PC-9 (cell line): Measurements from ENCODE around the gene AUTS2. TPM values are rescaled to one million over a fixed set of nuclear protein-coding genes. Genes with fewer than 3 reads are reported as not detected.
A peak's percentile ranks its signal among the peaks of the same experiment; 100 is the strongest.

ENCODE experiments used
- BruUV-seq: library from RNA; stranded (reverse); fragments of 400-500 nt; replicated peaks from 2 replicates; lab custom pipeline; 2021; lab: Mats Ljungman, UMichigan
- CTCF ChIA-PET: fragments of 300-600 bp; sonication (Branson Sonifier 250); formaldehyde crosslinking; loops from one replicate; lab custom pipeline; 2022; ENCODE audit warnings: antibody characterized with exemption; lab: Charles Lee
- POLR2A ChIA-PET: fragments of 300-600 bp; sonication (Branson Sonifier 250); formaldehyde crosslinking; loops from one replicate; lab custom pipeline; 2022; ENCODE audit warnings: antibody characterized with exemption; ENCODE audit not compliant: unreplicated experiment; lab: Charles Lee
- DNase-seq, 2 experiments: peaks; one replicate each; pipeline versions ENCODE4 v3.0.0 to v3.0.0-alpha.2; 2015 to 2022; ENCODE audit warnings: mixed read lengths in 1 of 2
- H2AFZ ChIP-seq: fragments of 200-600 bp; sonication (generic); 2 replicates; pipeline ENCODE4 v1.8.1; 2017; ENCODE audit warnings: antibody characterized with exemption
- H3F3A ChIP-seq: fragments of 200-600 bp; sonication (generic); 2 replicates; pipeline ENCODE4 v1.8.1; 2017; ENCODE audit warnings: antibody characterized with exemption, mild to moderate bottlenecking, low read depth; ENCODE audit not compliant: insufficient read depth
- H3K27ac ChIP-seq: fragments of 200-600 bp; sonication (generic); 2 replicates; pipeline ENCODE4 v1.6.1; 2016; ENCODE audit warnings: mixed run types
- H3K27me3 ChIP-seq: fragments of 200-600 bp; sonication (generic); 2 replicates; pipeline ENCODE4 v1.6.1; 2016; ENCODE audit warnings: low read depth, mixed run types; ENCODE audit not compliant: insufficient read depth
- H3K36me3 ChIP-seq: fragments of 200-600 bp; sonication (generic); 2 replicates; pipeline ENCODE4 v1.6.1; 2016; ENCODE audit warnings: low read depth, mixed run types
- H3K4me1 ChIP-seq: fragments of 200-600 bp; sonication (generic); replicated peaks from 2 replicates; pipeline ENCODE4 v1.6.1; 2016; ENCODE audit warnings: mixed run types; ENCODE audit not compliant: insufficient read depth
- H3K4me2 ChIP-seq: fragments of 200-600 bp; sonication (generic); 2 replicates; pipeline ENCODE4 v1.6.1; 2017; ENCODE audit warnings: mixed run types
- H3K4me3 ChIP-seq: fragments of 200-600 bp; sonication (generic); 2 replicates; pipeline ENCODE4 v1.6.1; 2016; ENCODE audit warnings: mixed run types
- H3K79me2 ChIP-seq: fragments of 200-600 bp; sonication (generic); 2 replicates; pipeline ENCODE4 v1.6.1; 2017; ENCODE audit warnings: low read depth, mixed run types
- H3K9me2 ChIP-seq: fragments of 200-600 bp; sonication (generic); 2 replicates; pipeline ENCODE4 v1.8.1; 2017; ENCODE audit warnings: mild to moderate bottlenecking; ENCODE audit not compliant: insufficient read depth
- H3K9me3 ChIP-seq: fragments of 200-600 bp; sonication (generic); 2 replicates; pipeline ENCODE4 v1.8.1; 2016; ENCODE audit warnings: low read depth; ENCODE audit not compliant: insufficient read depth
- H4K20me1 ChIP-seq: fragments of 200-600 bp; sonication (generic); 2 replicates; pipeline ENCODE4 v1.8.1; 2017; ENCODE audit not compliant: insufficient read depth
- CTCF ChIP-seq: fragments of 200-600 bp; sonication (generic); conservative IDR thresholded peaks from 2 replicates; pipeline ENCODE4 v1.6.1; 2017; ENCODE audit warnings: mixed run types, antibody characterized with exemption, mild to moderate bottlenecking, moderate library complexity
- EZH2 ChIP-seq: fragments of 200-600 bp; sonication (generic); IDR thresholded peaks from 2 replicates; pipeline ENCODE4 v1.8.0; 2017; ENCODE audit warnings: antibody characterized with exemption, low read depth
- intact Hi-C: fragments of 100-400 bp; cut with micrococcal nuclease; formaldehyde crosslinking; loops from one replicate; pipeline ENCODE4 v1.10.0; 2022; ENCODE audit not compliant: unreplicated experiment
- total RNA-seq: library from RNA; stranded (reverse); gene quantifications from 2 replicates; pipeline ENCODE4 v1.2.3, GENCODE V29; 2021

Gene AUTS2
- total RNA-seq, 1 experiment from 2014 or later: not detected

- ChIA-PET POLR2A (no interaction called here), CTCF (no interaction called here)
- Histone ChIP-seq H3K4me2 (no peak overlapping the region), H2AFZ (no peak overlapping the region), H3F3A (no peaks in the 10 kb centered on the region), H3K27me3 (no peaks in the 10 kb centered on the region), H3K27ac (no peak overlapping the region), H3K79me2 (no peaks in the 10 kb centered on the region), H3K4me3 (no peak overlapping the region), H3K9me3 (no peaks in the 10 kb centered on the region), H3K4me1 (peaks cover 15% of the 10 kb centered on the region), H3K9me2 (no peaks in the 10 kb centered on the region), H3K36me3 (no peaks in the 10 kb centered on the region), H4K20me1 (no peaks in the 10 kb centered on the region)
- no TSS peak for BruUV-seq
- DNase-seq: no peak
- TF ChIP-seq CTCF (no peak), EZH2 (no peak)
- intact Hi-C loops: no loop called here
Measured at GRCh38 chr7:69796416-69796815, 198.1 kb downstream of the AUTS2 start.

GRCh38 chr7:69799048-69799697 is 200.9 kb downstream of the AUTS2 start:
- Histone ChIP-seq H3K4me3 (no peak overlapping the region), H3K4me2 (no peak overlapping the region), H3K27me3 (no peaks in the 10 kb centered on the region), H3K36me3 (no peaks in the 10 kb centered on the region), H3K9me3 (no peaks in the 10 kb centered on the region), H3K4me1 (peaks cover 15% of the 10 kb centered on the region), H3K27ac (no peak overlapping the region), H3F3A (no peaks in the 10 kb centered on the region), H4K20me1 (no peaks in the 10 kb centered on the region), H3K9me2 (no peaks in the 10 kb centered on the region), H2AFZ (no peak overlapping the region), H3K79me2 (no peaks in the 10 kb centered on the region)
- ChIA-PET POLR2A (no interaction called here), CTCF (no interaction called here)
- TF ChIP-seq EZH2 (no peak), CTCF (no peak)
- no peak for DNase-seq
- intact Hi-C loops: no loop called here
- BruUV-seq: no TSS peak

GRCh38 chr7:69799990-69800389 is 201.7 kb downstream of the AUTS2 start:
- Histone ChIP-seq H3K79me2 (no peaks in the 10 kb centered on the region), H3K4me2 (peak overlapping the region; percentile 35), H3F3A (no peaks in the 10 kb centered on the region), H3K27me3 (no peaks in the 10 kb centered on the region), H4K20me1 (no peaks in the 10 kb centered on the region), H3K4me1 (peaks cover 15% of the 10 kb centered on the region), H3K9me3 (no peaks in the 10 kb centered on the region; the same call in 1 of the 2 replicates), H3K27ac (no peak overlapping the region), H3K4me3 (no peak overlapping the region), H3K36me3 (no peaks in the 10 kb centered on the region), H3K9me2 (no peaks in the 10 kb centered on the region), H2AFZ (no peak overlapping the region)
- BruUV-seq: no TSS peak
- TF ChIP-seq CTCF (no peak), EZH2 (no peak)
- CTCF ChIA-PET: no interaction called here
- intact Hi-C loops: loop anchor here (2.0 kb wide), 1 partner anchor 19 kb away; no protein-coding TSS in a partner anchor
- DNase-seq: no peak
- POLR2A ChIA-PET: no interaction called here
